HG03045 (cell line): ENCODE data around the gene ODF4.
"Not testable (repeated sequence)": the region's sequence is repeated elsewhere in the genome, so short reads cannot be mapped to it uniquely, and the experiment has no call there.

Source experiments
- ATAC-seq: cut with Tn5 transposase; IDR thresholded peaks from one replicate; pipeline ENCODE4 v1.9.1; 2021; ENCODE audit warnings: mild to moderate bottlenecking, moderate library complexity; ENCODE audit not compliant: unreplicated experiment

The ODF4 gene

DNA sequence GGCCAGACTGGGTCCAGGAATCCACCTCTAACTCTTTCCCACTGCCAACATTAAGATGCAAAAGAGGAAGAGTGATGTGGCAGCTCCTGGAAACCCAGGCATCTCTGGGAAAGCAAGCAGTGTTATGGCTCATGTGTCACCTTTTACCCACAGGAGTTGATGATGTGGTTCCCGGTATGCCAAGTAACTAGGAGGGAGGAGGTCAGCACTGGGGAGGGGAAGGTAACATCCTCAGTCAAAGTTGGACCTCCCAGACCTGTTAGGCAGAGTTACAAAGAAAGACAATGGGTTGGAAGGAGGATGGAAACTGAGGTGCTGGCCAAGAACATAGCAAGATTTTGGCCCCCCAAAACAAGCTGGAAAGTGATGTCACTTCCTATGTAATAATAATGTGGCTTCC is 25.5 kb downstream of the ODF4 start:
- no peak for ATAC-seq

DNA sequence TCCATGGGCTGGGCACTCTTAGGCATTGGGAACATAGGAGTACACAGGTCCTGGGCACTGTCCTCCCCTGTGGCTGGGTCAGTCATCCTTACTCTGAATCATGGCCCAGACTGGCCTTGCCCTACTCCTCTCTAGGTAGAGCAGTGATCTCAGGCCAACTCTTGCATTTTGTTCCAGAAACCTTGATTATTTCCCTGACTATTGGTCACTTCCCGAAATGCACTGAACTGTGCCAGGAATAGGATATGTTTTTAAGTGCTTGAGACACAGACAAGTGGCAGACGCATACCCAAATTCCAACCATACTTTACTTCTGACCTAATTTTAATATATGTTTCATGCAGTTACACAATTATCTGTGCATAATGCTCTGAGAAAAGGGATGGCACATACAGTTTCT is 26.6 kb downstream of the ODF4 start:
- no peak for ATAC-seq

DNA sequence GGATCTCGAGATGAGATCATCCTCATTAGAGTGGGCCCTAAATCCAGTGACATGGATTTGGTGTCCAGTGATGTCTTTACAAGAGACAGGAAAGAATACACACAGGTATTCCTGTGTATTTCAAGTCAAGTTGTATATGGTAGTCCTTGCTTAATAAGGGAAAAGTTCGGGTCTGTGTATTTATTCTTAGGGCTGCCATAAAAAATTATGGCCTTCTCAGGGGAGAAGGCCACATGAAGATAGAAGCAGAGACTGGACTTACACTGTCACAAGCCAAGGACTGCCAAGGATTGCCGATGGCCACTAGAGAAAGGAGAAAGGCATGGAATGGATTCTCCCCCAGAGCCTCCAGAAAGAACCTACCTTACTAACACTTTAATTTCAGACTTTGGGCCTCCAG is 28.6 kb downstream of the ODF4 start:
- ATAC-seq = no peak

DNA sequence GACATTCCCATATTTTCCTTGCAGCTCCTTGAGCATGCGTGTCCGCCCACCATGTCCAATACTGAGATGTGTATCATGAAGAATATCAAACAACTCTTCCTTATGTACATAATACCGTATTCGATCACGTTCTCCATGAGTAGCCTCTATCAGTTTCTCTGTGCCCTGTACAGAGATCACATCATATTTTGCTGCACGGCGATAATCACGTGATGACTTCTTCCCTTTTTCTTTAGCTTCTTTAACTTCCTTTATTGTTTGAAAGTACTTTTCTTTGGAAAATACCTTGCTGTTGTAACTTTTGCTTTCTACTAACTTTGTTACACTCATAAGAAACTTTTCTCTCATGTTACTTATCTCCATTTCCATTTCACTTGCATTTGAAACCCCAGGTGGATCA is 30.3 kb downstream of the ODF4 start:
- no peak for ATAC-seq

DNA sequence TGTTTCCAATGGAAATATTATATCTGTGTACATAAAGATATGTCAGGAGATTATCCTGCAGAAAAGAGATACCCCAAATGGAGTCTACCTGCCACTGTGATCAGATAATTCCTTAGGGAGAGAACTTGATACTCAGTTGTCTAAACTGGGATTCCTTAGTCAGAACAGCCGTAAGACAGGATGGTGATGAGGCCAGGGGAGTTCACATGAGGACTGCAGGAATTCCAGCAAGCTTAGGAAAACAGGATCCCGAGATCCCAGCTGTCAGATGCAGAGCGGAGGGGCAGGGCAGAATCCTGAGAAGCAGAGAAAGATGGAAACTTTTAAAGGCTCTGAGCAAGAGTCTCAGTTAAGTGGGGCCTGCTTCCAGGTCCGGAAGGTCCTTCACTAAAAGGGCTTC is 32.1 kb downstream of the ODF4 start:
- no peak for ATAC-seq

DNA sequence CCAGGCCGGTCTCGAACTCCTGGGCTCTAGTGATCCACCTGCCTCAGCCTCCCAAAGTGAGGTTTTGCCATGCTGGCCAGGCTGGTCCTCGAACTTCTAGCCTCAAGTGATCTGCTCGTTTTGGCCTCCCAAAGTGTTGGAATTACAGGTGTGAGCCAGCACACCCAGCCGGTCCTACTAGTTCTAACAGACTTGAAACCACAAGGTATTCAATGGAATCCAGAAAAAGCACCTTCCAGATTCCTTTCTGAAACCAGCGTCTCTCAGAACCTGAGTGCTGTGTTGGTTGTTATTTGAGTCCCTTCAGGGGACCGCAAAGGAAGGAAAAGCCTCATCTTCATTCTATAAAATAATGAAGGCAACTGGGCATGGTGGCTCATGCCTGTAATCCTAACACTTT is 32.8 kb downstream of the ODF4 start:
- ATAC-seq = no peak

DNA sequence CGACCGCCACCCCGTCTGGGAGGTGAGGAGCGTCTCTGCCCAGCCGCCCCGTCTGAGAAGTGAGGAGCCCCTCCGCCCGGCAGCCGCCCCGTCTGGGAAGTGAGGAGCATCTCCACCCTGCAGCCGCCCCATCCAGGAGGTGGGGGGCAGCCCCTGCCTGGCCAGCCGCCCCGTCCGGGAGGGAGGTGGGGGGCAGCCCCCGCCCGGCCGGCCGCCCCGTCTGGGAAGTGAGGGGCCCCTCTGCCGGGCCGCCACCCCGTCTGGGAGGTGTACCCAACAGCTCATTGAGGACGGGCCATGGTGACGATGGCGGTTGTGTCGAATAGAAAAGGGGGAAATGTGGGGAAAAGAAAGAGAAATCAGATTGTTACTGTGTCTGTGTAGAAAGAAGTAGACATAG is 34.2 kb downstream of the ODF4 start:
- not testable (repeated sequence) for ATAC-seq

DNA sequence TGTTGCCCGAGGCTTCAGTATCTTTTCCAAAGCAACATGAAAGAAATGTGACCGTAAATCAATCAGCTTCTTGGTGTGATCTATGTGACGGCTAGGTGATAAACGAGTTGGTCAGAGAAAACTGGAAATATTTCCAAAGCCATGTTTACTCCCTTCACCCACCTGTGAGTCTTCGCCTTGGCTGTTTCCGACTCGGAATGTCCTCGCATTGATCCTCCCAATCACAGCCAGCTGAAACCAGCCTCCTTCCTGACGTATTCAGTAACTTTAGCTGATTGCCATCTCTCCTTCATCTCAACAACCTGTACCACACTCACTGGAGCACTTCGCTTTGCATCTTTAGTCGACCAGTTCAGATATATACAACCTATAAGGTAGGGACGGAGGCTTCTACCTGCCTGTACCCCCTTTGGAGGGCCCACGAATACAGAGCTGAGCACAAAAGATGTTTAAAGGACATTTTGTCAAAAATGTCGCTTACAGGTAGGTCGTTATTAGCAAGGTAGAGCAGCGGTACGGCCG is 36.2 kb downstream of the ODF4 start:
- ATAC-seq = no peak

DNA sequence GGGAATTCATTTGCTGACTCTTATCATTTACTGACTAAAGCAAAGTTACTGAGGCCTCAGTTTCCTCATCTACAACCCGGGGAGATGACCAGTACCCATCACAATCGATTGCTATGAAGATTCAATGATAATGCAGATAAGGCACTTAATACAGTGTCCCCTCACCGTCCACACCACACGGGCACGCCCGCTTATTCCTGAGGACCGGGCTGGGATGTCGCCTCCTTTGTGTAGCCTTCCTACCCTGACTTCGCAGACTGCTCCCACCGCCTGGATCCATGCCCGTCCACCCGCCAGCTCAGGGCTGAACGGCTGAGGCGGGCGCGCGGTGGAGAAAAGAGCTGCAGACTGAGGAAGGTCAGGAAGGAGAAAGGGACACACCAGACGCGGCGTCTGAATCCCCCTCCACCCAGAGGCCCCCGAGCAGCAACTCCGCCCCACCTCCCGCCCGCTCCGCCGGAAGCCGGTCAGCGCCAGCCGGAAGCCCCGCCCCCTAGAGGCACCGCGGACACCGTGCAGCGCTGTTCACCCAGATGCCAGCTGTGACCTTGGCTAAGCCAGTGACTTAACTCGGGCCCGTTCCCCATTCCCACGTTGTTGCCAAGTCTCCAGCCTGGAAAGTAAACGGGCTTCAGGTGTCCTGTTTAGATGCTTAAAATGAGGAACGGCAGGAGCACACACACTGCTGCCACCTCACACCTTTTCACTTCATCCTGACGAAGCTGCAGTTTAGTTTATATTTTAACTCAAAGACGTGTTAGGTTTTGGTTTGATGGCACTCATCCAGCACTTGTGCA is 36.8 kb downstream of the ODF4 start, which contains the start of gene KRABD2:
TSS of gene KRABD2 (minus strand) at position 434 of the 797 bp plus-strand sequence.
- ATAC-seq = peak; percentile 79

DNA sequence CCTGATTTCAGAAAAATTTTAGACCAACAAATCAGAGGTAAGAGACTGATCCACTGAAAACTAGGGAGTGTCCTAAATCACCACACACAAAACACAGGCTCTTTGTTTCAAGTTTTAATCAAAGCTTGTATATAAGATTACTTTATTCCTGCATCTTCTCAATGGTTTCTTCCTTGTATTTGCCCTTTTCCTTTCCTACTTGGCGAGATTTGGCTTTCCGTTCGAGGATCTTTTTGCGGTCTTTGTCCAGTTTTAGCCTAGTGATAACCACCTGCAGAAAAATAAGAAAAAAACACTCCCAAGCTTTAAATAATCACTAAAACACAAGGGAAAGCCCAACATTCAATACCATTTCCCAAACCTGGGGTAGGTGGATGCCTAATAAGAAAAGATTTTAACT is 37.8 kb downstream of the ODF4 start:
- ATAC-seq = no peak

DNA sequence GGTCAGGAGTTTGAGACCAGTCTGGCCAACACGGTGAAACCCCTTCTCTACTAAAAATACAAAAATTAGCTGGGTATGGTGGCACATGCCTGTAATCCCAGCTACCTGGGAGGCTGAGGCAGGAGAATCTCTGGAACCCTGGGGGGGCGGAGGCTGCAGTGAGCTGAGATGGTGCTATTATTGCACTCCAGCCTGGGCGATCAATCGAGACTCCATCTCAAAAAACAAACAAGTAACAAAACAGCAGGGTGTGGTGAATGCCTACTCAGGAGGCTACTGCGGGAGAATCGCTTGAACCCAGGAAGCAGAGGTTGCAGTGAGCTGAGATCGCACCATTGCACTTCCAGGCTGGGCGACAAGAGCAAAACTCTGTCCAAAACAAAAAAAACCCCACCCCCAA is 38.5 kb downstream of the ODF4 start:
- ATAC-seq = not testable (repeated sequence)

DNA sequence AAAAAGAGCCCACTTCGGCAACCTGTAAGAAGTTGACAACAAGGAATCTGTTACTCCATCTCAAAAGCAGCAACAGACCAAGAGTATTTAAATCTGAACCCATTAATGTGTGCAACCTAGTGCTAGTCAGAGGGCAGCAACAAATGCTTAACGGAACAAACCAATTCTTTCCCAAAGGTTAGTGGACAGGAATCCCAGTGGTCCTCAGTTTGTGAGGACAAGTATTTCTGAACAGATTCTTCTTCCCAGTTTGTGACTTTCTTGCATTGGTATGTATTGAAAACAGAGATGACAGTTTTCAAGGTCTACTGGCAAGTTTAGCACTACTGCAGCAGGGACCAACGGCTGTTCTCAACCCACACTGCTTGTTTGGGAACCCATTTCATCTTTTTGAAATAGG is 40.4 kb downstream of the ODF4 start:
- ATAC-seq = no peak

DNA sequence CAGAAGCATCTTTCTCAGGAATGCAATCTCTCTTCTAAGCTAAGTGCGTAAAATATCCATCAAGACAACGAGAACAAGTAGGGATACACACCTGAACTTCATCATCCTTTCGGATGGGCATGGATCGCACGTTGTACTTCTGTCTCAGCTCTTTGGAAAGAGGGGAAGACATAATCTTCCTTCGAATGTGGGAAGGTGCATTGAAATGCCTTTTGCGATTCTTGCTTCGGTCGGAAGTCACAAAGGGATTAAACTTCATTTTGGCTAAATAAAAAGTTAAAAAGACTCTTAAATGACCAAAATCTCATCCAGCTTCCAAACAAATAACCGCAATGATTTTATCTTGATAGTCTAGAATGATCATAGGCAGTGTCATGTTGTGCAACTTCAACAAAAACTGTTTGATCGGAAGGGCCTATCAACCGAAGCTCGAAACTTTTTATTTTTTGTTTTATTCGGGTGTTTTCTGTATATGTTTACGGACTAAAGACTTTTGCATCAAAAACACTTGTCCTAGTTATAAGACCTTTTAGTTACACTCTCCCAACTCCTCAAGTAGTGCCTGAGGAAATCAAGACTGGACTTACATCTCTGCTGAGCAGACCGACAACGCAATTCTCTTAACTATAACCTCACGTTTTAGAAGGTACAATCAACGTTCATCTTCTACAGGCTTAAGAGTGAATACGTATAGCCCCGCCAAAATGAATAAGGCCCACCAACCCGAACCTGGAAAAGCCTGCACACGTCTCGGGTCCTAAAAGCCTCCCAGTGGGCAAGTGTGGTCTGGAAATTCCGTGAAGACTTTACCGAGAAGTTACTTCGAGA is 42.6 kb downstream of the ODF4 start:
- no peak for ATAC-seq

DNA sequence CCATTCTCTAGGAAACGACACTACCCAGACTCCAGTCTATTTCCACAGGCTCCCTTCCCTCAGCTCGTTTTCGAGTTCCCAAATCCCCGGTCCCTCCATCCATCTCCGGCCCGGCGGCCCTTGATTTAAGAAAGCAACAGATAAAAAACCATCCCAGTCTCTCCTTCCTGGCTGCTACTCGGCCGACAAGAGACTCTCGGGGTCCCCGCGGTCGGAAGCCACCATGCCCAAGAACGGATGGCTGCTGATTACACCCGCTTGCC is 43.2 kb downstream of the ODF4 start:
- peak; percentile 5 for ATAC-seq

DNA sequence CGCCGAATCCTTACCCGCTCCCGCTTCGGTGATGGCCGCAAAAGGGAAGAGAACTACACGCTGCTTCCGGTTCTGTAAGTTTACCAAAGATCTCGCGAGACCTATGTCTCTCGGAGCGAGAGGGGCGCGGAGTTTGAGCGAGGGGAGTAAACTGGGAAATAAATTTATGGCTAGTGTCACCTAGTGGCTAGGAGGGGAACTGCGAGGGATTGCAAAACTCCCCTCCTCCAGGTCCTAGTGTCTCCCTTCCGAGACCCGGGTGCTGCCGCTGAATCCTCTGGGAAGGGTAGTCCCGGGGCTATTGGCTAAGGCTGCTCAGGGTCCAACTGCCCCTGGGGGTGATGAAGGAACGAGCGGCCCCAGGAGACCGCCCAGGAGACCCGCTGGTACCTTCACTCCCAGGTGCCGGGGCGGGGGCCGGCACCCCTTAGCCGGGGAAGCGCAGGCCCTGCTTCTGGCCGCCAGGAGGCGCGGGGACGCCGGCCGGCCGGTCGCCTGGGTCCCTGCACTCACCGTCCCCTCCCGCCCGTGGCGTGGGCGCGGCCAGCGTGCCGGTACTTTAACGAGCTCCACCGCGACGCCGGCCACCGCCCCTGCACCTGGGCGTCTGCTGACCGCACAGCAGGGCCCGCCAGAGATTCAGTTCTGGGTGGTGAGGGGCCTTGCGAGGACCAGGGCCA is 43.6 kb downstream of the ODF4 start, which contains the start of gene RPL26:
TSS of gene RPL26 (minus strand) at position 51 of the 680 bp plus-strand sequence. CDS start 883 bp downstream, outside the sequence.
- peak; percentile 87 for ATAC-seq

DNA sequence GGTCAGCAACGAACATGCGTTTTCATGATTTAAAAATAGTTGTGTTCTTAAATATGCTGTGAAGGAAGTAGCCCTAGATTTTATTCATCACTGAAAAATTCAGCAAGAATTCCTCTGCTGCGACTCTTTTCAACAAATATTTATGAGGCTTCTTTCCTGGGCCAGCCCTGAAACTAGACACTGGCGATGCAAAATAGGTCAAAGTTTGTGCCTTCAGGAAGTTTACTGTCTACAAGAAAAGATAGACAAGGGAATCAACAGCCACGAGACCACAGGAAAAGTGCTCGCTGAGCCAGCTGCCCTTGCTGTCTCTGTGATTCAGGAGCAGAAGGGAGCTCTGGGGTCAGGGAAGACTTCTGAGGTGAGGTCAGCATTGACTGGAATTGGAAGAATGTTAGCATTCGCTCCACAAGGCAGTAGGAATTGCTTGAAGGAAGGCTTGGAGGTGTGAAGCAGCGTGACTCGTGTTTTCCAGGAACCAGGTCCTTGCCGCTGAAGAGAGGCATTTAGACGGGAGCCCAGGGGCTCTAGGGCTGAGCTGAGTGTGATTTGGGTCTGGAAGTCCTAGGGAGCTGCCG is 45.2 kb downstream of the ODF4 start:
- ATAC-seq = no peak

DNA sequence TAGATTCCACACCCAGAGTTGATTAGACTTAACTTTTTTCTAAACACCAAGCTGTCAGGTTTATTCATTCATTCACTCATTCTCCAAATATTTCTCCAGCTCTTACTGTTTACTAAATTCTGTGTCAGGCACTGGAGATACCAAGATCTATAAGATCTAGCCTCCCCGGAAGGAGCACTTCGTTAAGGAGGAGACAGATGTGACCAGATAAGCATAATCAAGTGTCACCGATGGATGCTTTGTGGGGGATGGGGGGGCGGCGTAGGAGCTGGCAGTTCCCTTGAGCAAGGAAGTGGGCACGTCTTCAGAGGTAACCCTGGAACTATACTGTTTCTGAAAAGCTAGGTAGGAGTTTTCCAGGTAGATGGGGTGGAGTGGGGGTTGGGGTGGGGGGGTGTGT is 47.2 kb downstream of the ODF4 start:
- no peak for ATAC-seq

DNA sequence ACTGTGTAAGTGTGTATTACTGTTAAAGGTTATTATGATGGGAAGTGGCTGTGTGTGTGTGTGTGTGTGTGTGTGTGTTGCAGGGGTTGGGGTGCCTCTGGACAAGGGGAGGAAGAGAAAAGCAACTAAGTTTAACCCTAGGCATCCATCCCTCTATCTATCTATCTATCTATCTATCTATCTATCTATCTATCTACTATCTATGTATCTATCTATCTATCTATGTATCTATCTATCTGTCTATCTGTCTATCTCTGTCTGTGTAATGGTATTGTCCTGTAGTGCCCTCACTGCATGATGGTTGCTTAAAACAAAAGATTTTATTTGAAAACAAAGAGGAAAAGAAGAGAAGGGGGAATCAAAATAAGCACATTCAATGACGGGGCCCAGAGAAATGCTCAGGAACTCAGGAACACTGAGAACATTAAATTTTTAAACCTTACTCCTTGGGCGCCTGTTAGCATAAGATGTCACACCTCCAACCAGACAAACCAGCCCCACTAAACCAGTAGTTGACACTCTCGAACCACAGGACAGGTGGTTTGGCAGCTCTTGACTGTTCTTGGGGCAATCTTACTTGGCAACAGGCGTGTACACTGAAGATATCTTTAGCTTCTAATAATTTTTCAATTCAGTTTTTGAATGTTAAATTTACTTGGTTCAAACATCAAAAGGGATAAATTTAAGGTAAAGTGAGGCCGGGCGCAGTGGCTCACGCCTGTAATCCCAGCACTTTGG is 48.4 kb downstream of the ODF4 start:
- ATAC-seq = no peak

DNA sequence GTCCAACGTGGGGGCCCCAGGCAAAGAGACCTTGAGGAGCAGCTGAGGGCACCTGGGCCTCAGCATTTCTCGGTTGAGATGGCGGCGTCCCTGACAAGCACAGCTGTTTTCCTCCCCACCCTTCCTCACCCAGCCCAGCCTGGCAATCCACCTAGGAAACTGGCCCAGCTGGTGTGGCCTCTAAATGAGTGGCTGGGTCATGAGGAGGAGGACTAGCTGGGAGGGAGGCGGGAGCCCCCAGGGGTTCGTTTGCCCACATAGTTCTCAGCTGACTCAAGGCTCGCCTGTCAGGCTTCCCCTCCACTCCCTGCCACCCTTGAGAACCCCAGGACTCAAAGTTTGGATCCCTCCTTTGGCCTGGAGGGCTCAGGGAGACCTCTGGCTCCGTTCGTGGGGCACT is 52.1 kb downstream of the ODF4 start:
- ATAC-seq = no peak

DNA sequence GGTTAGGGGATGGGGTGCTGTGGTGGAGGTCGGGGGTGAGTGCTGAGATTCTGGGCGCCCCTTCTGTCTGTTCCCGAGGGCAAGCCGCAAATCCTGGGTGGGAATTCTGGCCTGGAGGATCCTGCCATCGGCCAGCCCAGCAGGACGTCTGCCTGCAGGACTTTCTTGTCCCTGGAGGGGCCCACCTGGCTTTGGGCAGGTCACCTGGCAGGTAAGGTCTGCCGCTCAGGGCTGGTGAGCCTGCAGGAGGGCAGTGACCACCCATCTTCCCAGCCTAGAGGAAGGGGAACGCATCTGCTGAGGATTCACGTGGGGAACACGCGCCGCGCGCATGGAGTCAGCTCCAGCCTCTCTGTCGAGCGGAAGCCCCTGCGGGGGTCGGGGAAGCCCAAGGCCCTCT is 52.6 kb downstream of the ODF4 start:
- ATAC-seq = no peak
